IPS DF 4.7 (cell line): ENCODE results near the gene KCNK6.
"Not testable (repeated sequence)": the region's sequence is repeated elsewhere in the genome, so short reads cannot be mapped to it uniquely, and the experiment has no call there.

Experiments
- DNase-seq: peaks from one replicate; pipeline ENCODE4 v3.0.0-alpha.2; 2013; ENCODE audit warnings: low spot score; ENCODE audit errors: extremely low read depth

The KCNK6 gene

DNA sequence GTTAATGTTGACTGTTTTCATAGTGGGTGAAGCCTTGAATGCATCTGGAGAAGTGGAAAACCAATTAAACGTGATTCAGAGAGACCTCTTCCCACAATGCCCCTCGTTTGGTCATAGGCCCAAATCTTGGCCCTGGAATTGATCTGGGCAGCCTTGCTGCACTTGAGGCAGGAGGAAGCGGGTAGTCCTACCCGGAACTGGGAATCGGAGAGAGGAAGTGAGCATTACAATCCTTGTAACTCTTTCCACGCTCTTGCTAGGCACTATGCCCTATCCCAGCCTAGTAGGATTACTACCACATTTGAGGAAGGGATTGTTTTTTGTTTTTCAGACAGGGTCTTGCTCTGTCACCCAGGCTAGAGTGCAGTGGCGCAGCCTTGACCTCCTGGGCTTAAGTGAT lies 3.6 kb downstream of the KCNK6 start:
- no peak for DNase-seq

DNA sequence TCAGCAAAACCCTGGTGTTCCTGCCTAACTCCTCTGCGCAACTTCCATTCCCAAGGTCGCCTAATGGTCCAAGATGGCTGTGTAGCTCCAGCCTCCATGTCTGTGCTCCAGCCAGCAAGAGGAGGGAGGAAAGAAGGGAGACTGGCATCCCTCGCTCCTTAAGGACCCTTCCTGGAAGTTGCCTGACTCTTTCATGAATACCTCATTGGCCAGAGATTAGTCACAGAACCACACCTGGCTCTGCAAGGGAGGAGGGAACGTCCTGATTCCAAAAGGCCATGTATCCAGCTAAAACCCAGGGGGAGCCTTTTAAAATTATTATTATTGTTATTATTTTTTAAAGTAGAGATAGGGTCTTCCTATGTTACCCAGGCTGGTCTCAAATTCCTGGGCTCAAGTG lies 4.8 kb downstream of the KCNK6 start:
- no peak for DNase-seq

GRCh38 chr19:38326591-38326990 lies 6.9 kb downstream of the KCNK6 start:
- no peak for DNase-seq

GRCh38 chr19:38329651-38330050 lies 10.0 kb downstream of the KCNK6 start:
- no peak for DNase-seq

- no peak for DNase-seq
Measured at GRCh38 chr19:38331728-38332127, 12.1 kb downstream of the KCNK6 start.

DNA sequence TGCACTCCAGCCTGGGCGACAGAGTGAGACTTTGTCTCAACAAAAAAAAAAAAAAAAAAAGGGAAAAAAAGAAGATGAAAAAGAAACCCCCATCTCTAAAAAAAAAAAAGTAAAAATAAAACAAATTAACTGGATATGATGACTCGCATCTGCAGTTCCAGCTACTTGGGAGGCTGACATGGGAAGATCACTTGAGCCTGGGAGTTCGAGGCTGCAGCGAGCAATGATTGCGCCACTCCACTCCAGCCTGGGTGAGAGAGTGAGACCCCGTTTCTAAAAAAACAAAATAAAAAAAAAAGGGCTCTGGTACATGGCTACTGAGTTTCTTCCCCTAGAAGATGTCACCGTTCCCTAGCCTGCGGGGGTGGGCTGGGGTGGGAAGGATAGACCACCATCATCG lies 13.6 kb downstream of the KCNK6 start:
- DNase-seq: no peak

DNA sequence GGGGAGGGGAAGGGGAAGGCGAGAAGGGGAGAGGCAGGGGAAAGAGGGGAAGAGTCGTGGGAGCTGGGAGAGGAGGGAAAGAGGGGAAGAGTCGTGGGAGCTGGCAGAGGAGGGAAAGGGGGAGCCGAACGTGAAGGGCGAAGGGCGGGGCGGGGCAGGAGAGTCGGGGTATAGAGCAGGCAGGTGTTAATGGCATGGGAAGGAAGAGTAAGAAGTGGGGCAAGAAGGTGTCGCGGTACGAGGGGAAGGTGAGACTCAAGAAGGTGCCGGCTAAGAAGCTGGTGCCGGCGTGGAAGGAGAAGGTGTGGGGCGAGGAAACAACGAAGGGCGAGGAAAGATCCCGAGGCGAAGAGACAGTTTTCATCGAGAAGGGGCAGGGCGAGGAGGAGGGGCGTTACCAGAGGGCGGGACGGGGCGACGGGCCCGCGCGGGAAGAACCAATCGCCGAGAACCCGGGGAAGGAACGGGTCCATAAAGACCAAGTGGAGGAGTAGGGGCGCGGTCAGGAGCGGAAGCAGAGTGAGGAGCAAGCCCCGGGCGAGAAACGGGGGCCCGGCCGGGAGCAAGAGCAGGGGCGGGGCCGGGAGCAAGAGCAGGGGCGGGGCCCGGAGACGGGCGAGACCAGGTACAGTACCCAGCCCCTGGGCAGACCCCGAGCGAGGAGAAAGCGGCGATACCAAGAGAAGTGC lies 16.4 kb downstream of the KCNK6 start:
- no peak for DNase-seq

GRCh38 chr19:38336638-38337359 lies 17.2 kb downstream of the KCNK6 start:
- DNase-seq: no peak

DNA sequence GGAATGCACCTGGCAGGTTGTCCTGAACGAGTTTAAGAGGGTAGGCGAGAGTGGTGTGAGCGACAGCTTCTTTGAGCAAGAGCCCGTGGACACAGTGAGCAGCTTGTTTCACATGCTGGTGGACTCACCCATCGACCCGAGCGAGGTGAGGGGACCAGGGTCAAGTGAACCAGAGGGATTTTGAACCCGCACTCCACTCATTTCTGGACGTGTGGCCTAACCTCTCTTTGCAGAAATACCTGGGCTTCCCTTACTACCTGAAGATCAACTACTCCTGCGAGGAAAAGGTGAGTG lies 17.7 kb downstream of the KCNK6 start:
- DNase-seq: no peak

DNA sequence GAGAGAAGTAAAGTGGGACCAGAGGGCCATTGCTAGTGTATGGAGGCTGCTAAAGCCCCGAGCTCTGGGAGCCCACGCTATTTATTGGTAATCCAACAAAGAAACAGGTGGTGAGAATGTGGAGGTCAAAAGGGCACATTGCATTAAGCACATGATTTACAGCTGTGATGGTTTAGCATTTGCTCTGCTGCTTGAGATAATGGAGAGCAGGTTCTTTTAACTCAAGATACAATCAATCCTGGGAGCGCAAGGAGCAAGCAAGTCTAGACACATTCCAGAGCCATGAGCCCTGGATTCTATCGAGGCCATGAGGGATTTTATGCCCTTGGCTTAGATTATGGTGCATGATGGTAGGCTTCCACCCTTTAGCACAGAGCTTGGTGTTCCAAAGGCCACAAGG lies 19.4 kb downstream of the KCNK6 start:
- not testable (repeated sequence) for DNase-seq

- no peak for DNase-seq
Measured at GRCh38 chr19:38340927-38341326, 21.3 kb downstream of the KCNK6 start.

DNA sequence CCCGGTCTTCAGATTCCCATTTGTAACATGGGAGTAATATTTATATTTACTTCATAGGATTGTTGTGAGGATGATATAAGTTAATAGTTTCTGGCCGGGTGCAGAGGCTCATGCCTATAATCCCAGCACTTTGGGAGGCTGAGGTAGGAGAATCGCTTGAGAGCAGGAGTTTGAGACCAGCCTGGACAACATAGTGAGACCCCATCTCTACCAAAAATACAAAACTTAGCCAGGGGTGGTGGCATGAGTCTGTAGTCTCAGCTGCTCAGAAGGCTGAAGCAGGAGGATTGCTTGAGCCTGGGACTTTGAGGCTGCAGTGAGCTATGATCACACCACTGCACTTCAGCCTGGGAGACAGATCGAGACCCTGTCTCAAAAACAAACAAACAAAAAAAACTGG lies 27.2 kb downstream of the KCNK6 start:
- DNase-seq: no peak

GRCh38 chr19:38350883-38351282 lies 31.2 kb downstream of the KCNK6 start:
- no peak for DNase-seq

DNA sequence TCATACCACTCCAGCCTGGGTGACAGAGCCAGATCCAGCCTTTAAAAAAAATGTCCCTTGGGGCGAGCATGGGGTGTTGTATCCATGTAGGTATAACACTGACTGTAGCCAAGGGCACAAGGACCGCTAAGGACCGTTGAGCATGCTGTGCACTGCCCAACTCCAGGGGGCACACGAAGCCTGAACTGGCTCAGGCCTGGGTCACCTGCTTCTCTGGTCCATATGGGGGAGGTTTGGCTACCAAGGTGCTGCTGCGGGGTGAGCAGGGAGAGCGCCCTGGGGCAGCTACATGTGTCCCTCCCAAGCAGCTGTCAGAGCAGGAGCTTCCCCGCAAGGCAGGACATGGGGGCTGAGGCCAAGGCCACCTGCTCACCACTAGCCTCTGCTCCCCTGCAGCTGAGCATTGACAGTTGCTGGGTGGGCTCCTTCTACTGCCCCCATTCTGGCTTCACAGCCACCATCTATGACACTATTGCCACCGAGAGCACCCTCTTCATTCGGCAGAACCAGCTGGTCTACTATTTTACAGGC lies 32.3 kb downstream of the KCNK6 start:
- DNase-seq: no peak

GRCh38 chr19:38352611-38353010 lies 33.0 kb downstream of the KCNK6 start:
- no peak for DNase-seq

GRCh38 chr19:38355728-38356725 lies 36.4 kb downstream of the KCNK6 start:
- DNase-seq: no peak

DNA sequence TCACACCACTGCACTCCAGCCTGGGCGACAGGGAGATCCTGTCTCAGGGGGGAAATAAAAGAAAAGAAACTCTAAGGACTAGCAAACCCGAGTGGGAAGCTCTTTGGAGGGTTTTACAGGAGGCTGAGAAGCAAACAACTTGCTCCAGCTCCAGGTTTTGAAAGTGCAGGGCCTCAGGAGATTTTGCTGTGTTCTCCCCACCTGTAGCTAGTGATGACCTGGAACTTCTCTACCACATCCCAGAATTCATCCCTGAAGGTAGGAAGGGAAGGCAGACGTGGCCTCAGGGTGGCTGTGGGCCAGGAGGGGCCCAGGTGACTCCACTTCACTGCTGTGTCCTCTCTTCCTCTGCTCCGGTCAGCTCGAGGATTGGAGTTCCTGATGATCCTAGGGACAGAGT lies 38.4 kb downstream of the KCNK6 start:
- no peak for DNase-seq

GRCh38 chr19:38359242-38360021 lies 39.8 kb downstream of the KCNK6 start:
- no peak for DNase-seq

DNA sequence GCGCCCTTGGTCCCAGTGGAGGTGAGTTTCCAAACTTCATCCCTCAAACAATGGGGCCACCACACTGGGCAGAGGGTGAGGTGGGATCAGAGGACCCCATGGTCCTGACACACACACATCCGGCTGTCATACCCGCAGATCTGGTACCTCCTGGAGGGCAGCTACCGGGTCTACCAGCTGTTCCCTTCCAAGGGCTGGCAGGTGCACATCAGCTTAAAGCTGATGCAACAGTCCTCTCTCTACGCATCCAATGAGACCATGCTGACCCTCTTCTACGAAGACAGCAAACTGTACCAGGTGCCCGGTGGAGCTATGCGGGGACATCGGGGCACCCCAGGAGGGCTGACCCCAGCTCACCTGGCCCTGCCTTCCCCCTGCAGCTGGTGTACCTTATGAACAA lies 40.7 kb downstream of the KCNK6 start:
- DNase-seq: no peak

GRCh38 chr19:38360839-38361631 lies 41.4 kb downstream of the KCNK6 start:
- no peak for DNase-seq
